Right ventricle myocardium superior (tissue), 1 donor: ENCODE data around the gene SLMAP. TPM values are rescaled to one million over a fixed set of nuclear protein-coding genes. Genes with fewer than 3 reads are reported as not detected.

Experiments used
- ATAC-seq: fragments of 200-7000 bp; cut with Tn5 transposase; one replicate; pipeline ENCODE4 v1.9.1; 2020; ENCODE audit warnings: mild to moderate bottlenecking; ENCODE audit not compliant: poor library complexity
- DNase-seq: peaks from one replicate; pipeline ENCODE4 v3.0.0-alpha.2; 2020
- intact Hi-C: fragments of 100-400 bp; cut with DNase I; formaldehyde crosslinking; loops from one replicate; pipeline ENCODE4 v1.11.2; 2022
- total RNA-seq: library from RNA; stranded (reverse); fragmentation: NEBNext Ultra II Directional; extraction: Animal tissue kit (Norgen Biotek cat#: 25700); gene quantifications from one replicate; pipeline ENCODE4 v1.2.1, GENCODE V29; 2021
- donor health status: DM: no; HTN: yes; CAD: no; lungs with severe emphysema.

The SLMAP gene
- total RNA-seq, 1 donor from 2014 or later = 274 TPM

DNA sequence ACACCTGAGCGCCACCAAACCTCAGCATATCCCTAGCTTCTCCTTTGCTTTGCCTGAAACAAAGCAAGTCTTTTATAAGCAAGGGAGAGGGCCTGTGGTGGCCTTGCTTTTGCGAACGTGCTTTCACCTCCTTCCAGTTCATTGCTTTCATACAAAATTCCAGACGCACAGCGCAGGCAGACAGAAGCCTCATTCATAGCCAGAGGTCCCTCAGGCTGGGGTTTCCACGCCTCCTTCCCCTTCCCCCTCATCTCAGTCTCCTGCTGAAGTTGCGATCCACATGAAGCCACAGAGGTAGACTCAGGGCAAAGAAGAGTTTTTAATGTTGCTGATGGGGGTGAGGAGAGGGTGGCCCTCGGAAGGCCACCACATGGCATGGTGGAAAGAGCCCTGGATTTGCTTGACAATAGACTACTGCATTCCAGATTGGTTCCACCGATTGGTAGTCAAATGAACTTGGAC lies 192.7 kb downstream of the SLMAP start:
- intact Hi-C loops = no loop called here
- no peak for ATAC-seq

DNA sequence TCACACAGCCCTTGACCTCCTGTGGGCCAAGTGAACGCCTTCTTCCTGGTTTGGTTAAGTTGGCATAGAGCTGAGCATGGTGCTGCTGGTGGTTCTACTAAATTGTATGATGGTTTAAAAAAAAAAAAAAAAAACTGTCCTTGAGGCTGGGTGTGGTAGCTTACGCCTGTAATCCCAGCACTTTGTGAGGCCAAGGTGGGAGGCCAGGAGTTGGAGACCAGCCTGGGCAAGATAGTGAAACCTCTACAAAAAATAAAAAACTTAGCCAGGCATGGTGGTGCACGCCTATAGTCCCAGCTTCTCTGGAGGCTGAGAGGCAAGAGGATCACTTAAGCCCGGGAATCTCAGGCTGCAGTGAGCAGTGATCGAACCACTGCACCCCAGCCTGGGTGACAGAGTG lies 193.2 kb downstream of the SLMAP start:
- DNase-seq = no peak
- ATAC-seq = no peak
- intact Hi-C loops = no loop called here

More for the DNA sequence above, 192.7 kb downstream of the SLMAP start:
- DNase-seq = no peak

DNA sequence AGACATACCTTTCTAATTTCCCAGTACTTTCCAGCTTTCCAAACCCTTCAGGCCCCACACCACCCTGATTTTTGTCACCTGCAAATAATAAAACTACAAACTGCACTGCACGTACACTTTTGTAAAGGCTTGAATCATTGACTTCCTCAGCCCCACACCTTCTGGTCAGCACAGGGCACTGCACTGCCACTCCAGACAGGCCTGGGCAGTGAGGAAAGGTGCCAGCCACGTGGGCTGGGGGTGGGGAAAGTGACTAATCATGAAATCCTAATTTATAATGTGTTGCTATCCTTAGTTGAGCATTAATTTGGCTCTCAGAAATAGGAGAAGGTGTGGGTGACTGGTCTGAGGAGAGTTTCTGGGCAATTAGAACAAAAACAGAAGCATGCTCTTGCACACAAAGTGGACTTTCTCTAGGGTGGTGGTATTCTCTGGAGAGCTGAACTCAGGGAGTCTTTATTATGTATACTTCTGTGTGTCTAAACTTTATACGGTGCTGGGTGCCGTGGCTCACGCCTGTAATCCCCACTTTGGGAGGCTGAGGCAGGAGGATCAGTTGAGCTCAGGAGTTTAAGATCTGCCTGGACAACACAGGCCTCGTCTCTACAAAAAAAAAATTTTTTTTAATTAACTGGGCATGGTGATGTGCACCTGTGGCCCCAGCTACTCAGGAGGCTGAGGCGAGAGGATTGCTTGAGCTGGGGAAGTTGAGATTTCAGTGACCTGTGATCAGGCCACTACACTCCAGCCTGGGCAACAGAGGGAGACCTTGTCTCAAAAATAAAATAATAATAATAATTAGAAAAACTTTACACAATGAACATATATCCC lies 193.9 kb downstream of the SLMAP start:
- intact Hi-C loops = no loop called here
- DNase-seq (no peak), ATAC-seq (peak; percentile 31)

DNA sequence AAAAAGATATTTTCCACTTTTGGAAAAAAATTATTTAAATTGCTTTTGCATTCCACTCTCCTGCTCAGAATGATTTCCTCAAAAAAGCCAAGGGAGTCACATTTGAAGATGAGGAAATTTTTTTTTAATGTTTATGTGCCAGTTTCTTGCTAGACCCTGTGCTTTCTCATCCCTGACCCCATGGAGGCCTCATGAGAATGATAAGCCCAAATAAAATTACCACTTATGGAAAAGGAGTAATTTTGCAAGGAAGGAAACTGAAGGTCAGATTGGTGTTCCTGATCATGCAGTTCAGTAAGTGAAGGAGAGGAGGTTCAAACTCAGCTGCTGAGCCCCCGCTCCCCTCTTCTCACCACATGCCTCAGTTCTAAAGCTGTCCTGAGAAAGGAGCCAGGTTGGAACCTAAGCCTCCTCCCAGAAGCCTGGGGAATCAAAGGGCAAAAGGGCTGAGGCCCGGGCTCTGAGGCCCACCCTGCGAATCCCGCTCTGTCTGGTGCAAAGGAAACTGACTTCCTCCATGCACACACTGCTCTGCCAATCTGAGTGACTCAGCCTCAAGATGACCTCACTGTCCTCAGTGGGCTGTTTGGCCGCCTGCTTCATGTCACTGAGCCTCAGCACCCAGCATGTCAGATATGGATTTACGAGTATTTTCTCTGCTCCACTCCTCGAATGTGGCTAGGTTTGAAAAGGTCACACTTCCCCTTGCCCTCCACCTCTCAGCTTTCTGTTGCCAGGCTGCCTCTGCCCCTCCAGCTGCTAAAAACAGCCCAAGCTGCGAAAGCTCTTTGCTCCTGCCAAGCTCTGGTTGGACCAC lies 195.2 kb downstream of the SLMAP start:
- peak; percentile 91 for ATAC-seq
- peak; percentile 85 for DNase-seq
- intact Hi-C loops = no loop called here

DNA sequence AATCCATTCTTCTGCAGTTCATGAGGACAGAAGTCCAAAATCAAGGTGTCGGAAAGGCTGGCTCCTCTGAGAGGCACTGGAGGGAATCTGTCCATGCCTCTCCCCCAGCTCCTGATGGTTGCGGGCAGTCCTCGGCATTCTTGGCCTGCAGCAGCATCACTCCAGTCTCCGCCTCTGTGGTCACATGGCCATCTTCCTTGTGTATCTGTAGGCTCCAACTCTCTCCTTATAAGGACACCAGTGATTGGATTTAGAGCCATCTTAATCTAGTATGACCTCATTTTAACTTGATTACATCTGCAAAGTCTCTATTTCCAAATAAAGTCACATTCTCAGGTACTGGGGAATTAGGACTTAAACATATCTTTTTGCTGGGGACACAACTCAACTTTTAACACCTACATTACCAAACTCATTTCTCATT lies 196.1 kb downstream of the SLMAP start:
- ATAC-seq = peak; percentile 78
- DNase-seq = peak; percentile 73
- intact Hi-C loops = no loop called here

DNA sequence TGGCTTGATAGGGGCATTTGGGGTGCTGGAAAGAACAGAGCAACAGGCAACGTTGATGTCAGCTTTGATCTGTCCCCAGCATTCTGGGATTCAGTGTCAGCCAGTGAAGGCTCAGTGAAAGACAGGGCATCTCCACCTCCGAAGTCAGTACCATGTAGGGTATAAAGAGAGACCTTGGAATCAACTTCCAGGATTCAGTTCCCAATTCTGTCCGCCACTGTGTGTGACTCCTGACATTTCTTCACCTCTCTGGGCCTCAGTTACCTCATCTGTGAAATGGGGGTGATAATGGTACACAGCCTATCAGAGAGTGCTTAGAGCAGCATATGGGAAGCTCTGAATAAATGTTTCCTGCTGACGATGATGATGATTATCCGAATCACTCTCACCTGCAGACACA lies 196.5 kb downstream of the SLMAP start:
- ATAC-seq (no peak), DNase-seq (no peak)
- intact Hi-C loops = no loop called here

DNA sequence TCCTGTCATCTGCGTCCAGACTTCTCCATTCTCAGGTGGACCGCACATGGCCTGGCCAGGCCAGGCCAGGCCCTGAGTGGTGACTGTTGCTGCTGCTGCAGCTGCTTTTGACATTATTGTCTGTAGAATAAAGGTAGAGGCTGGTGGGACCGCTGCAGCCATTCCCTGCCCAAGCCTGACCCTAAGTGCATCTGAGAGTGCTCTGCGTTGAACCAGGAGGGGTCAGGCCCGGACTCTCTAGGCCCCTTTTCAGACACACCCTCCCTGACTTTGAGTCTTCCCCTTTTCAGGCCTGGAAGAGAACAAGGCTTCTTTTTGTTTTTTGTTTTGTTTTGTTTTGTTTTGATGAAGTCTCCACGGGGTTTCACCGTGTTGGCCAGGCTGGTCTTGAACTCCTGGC lies 197.5 kb downstream of the SLMAP start:
- ATAC-seq (no peak), DNase-seq (no peak)
- intact Hi-C loops = no loop called here

DNA sequence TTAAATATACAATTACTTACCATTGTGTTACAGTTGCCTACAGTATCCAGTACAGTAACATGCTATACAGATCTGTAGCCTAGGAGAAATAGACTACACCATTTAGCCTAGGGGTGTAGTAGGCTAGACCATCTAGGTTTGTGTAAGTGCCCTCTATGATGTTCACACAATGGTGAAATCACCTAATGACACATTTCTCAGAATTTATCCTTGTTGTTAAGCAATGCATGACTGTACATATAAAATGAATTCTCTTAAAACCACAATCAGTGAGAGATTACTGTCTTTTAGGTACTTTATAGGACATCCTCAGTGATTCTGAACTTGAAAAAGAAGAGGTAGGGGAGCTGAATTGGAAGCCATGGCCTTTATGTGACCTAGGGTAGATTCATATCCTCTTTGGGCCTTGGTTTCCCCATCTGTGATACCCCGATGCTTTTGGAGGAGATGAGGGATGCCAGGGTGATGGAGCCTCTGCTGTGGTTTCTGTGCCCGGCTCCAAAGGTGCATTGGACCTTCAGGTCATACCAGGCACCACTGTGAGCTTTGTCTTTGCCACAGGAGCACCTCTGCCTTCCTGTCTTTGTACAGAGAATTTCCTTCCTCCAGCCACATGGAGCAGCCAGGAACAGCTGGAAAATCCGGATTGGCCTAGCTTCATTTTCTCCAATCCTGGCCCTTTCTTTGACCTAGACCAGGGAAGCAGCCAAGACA lies 200.2 kb downstream of the SLMAP start:
- DNase-seq (peak; percentile 0), ATAC-seq (no peak)

DNA sequence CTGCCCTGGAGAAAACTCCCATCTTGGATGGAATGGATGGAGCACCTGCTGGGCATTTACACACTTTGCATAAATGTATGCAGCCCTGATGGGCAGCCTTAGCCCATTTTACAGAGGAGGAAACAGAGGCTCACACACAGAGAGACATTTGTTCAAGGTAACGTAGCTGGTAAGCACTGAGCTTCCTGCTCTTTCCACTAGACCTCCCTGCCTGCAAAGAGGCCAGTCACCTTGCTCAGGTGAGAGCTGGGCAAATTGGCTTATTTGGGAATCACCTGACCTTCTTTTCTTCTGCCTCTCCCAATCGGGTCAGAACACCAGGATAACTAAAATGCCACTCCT lies 200.7 kb downstream of the SLMAP start:
- intact Hi-C loops = no loop called here
- DNase-seq = no peak
- ATAC-seq = no peak

More for the DNA sequence above, 200.2 kb downstream of the SLMAP start:
- intact Hi-C loops = no loop called here

DNA sequence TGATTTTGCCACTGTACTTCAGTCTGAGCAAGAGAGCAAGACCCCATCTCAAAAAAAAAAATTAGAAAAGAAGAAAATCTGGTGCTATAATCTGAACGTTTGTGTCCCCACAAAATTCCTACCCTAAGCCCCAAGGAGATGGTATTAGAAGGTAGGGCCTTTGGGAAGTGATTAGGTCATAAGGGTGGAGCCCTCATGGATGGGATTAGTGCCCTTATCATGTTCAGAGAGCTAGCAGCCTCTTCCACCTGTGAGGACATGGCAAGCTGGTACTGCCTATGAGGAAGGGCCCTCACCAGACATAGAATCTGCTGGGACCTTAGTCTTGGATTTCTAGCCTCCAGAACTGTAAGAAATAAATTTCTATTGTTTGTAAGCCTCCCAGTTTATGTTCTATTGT lies 201.7 kb downstream of the SLMAP start:
- ATAC-seq (no peak), DNase-seq (no peak)
- intact Hi-C loops = no loop called here

DNA sequence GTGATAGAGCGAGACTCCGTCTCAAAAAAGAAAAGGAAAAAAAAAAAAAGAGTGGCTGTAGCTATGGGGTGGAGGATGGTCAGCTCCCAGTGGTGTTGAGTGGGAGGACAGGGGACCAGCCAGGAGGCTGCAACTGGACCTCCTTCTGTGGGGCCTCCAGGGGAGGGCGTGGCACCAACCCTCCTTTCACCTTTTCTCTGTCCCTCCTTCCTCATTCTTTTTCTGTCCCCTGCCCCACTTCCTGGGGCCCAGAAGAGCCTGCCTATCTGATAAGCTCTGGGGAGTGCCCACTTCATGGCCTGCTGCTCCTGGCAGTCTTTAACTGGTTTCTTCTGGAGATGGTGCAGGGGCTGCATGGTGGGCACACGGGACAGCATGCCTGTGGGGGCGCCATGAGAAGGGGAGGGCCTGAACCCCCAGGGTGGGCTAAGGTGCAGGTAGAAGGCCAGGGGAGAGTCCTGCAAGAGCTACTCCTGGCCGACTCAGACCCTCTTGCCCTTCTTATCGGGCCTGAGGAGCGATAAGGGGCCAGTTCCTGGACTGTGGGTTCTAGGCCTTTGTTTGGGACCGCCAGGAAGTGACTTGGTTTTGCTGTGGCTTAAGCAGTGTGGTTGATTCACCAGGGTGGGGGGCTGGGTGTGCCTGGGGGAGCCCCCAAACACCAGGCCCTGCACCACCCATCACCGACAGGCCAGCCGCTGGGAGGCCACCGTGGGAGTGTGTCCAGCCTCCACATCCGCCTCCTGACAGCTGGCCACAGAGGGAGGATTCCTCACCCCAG lies 202.7 kb downstream of the SLMAP start:
- DNase-seq (peak; percentile 60), ATAC-seq (peak; percentile 55)
- intact Hi-C loops = no loop called here

DNA sequence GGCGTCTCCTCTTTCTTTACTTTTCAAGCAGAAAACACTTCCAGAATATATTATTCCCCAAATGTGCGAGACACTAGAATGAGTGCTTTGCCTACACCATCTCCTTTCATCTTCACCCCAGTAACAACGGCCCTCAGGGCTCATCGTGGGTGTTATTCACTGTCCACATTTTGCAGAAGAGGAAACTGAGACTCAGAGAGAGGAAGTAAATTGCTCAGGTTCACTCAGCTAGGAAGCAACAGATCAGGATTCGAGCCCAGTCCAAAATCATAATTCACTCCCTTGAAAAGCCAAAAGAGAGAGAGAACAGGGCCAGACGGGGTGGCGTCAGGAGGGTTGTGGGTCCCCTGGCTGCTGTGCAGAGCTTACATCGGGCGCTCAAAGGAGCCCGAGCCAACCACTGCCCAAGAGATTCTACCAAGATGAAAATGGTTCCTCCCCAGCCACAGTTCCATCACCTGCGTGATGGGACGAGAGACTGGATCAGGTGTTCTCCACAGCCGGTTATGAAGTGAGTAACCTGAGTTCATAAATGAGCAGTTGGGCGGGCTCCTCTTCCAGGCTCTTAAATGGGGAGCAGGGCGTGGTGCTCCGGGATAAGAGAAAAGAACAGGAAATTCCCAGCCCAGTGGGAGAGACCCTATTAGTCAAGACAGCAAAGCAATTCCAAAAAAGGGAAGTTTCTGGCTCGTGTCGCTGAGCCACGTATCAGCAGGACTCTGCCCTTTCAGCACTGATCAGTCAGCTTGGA lies 203.5 kb downstream of the SLMAP start:
- intact Hi-C loops = no loop called here
- peak; percentile 48 for DNase-seq

DNA sequence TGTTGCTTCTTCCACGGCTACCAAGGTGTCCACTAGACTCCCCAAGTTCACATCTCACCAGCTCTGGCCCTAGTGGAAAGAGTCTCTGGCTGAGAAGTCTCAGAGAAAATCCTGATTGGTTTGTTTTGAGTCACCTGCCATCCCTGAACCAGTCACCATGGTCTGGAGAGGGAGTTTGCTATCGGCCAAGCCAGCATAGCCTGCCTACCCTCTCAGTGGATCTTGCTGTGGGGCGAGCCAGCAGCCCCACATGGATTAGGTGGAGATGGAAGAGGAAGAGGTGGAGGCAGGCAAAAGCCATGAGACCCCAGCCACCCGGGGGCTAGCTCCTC lies 204.0 kb downstream of the SLMAP start:
- intact Hi-C loops = no loop called here
- no peak for ATAC-seq
- no peak for DNase-seq

More for the DNA sequence above, 203.5 kb downstream of the SLMAP start:
- ATAC-seq = peak; percentile 44

DNA sequence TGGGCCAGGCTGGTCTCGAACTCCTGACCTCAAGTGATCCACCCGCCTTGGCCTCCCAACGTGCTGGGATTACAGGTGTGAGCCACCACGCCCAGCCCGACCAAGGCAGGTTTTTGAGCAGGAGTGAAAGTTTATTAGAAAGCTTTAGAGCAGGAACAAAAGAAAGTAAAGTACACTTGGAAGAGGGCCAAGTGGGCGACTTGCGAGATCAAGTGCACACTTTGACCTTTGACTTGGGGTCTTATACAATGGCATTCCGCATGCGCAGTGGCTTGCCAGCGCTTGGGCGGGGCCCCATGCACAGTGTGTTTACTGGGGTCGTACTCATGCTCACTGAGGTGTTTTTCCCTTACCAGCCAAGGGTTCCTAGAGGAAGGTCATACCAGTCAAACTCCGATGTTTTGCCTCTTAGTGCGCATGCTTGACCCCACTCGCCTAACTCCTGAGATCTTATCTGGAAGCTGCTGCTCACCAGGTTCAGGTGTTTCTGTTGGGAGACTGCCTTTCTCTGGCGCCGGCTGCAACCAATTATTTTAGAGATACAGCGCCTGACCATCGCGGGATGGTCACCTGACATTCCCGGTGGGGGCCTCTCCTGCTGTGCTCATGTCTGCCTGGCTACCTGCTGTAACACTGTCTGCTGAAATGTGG lies 205.2 kb downstream of the SLMAP start:
- ATAC-seq (no peak), DNase-seq (peak; percentile 34)
- intact Hi-C loops = no loop called here

DNA sequence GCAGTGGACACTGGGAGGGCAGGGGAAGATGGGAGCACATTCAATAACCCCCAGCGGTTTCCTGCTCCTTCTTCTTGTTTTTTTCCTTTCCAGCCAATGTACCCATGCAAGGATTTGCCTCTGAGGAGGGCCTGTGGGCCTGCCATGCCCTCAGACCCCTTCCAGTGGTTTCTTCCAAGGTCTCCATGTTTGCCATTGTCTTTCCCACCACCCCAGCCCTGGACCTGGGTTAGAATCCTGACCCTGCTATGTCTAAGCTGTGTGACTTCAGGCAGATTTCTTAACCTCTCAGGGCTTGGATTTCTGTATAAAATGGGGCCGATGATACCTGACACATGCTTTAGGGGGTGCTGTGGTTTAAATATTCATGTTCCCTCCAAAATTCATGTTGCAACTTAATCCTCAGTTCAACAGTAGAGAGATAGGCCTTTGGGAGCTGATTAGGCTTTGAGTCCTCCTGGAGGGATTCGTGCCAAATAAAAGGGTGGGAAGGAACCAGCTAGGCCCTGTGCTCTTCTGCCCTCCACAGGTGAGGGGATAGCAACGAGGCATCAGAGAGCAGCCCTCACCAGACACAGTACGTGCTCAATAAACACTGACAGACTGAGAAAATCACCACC lies 205.8 kb downstream of the SLMAP start:
- no peak for DNase-seq
- intact Hi-C loops = no loop called here
- ATAC-seq = no peak

DNA sequence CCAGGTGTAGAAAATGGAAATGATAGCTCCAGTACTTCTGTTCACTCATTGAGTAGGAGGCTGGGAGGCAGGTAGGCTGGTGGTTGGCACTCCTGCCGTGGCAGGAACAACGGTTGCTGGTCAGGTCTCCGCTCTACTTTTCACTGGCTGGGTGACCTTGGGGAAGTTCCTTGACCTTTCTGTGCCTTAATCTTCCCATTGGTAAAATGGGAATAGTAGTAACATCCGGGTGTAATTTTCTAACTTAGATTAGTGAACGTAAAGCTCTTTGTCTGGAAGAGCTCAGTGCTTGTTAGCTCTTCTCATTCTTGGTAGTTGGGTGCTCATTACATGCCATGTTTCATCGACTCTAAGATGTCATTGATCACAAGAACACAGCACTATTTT lies 206.3 kb downstream of the SLMAP start:
- peak; percentile 1 for DNase-seq
- ATAC-seq = no peak
- intact Hi-C loops = no loop called here

DNA sequence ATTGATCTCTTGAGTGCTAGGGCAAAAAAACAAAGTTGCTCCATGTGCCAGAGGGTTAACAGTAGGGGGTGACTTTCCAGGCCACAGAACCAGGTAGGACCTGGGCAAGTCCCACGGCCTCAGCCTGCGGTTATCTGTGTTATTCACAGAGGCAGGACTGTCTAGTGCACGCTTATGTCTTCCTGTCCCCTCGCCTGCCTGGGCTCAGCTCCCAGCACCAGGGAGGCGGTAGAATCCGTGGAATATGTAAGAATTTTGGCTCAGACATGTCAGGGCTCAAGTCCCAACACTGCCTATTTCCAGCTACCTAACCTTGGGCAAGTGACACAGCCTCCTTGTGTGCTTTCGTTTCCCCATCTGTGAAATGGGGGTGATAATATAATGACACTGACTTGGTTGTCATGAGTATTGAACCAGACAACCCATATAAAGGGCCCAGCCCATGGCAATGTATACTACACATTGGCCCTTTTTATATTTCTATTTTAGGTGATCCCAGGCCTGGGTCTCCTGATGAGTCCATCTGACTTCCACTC lies 207.8 kb downstream of the SLMAP start:
- peak; percentile 14 for DNase-seq
- intact Hi-C loops = no loop called here
- no peak for ATAC-seq
